H1 (cell line): ENCODE measurements around the gene HM13. TPM values are rescaled to one million over a fixed set of nuclear protein-coding genes. Genes with fewer than 3 reads are reported as not detected.

ENCODE experiments used
- ASH2L ChIP-seq: fragments of 200-600, 300-600 bp; sonication (generic); IDR thresholded peaks from one replicate; pipeline ENCODE4 v1.7.1; 2017; ENCODE audit warnings: low read length
- BACH1 ChIP-seq: IDR thresholded peaks from 2 replicates; pipeline ENCODE4 v1.6.1; 2012; ENCODE audit warnings: low read length, improper control_type of control experiment
- BCL11A ChIP-seq, 2 experiments: IDR thresholded peaks; one replicate each; pipeline ENCODE4 v1.6.1; 2011; ENCODE audit warnings: low read depth in 2 of 2, low read length in 2 of 2, mild to moderate bottlenecking in 2 of 2
- CBX8 ChIP-seq: fragments of 300-800, 300-1000 bp; sonication (generic); IDR thresholded peaks from 2 replicates; pipeline ENCODE4 v1.7.1; 2016; ENCODE audit warnings: low read depth, low read length, borderline replicate concordance
- CEBPB ChIP-seq: IDR thresholded peaks from 2 replicates; pipeline ENCODE4 v1.6.1; 2012; ENCODE audit warnings: low read depth, low read length
- CREB1 ChIP-seq: IDR thresholded peaks from 2 replicates; pipeline ENCODE4 v1.6.1; 2012; ENCODE audit warnings: inconsistent platforms
- EZH2 ChIP-seq: fragments of 200-600 bp; sonication (generic); IDR thresholded peaks from 2 replicates; pipeline ENCODE4 v1.7.1; 2012; ENCODE audit warnings: low read depth, mild to moderate bottlenecking, moderate library complexity, low read length, inconsistent platforms; ENCODE audit not compliant: severe bottlenecking
- MAFK ChIP-seq: IDR thresholded peaks from 2 replicates; pipeline ENCODE4 v1.6.1; 2012; ENCODE audit warnings: low read depth, mild to moderate bottlenecking, improper control_type of control experiment, low read length
- NRF1 ChIP-seq: IDR thresholded peaks from 2 replicates; pipeline ENCODE4 v1.6.1; 2011; ENCODE audit warnings: mild to moderate bottlenecking, low read depth, low read length, improper control_type of control experiment
- PHF8 ChIP-seq: fragments of 200-600 bp; sonication (generic); conservative IDR thresholded peaks from 2 replicates; pipeline ENCODE4 v1.7.1; 2012; ENCODE audit warnings: low read depth, mild to moderate bottlenecking, inconsistent platforms, low read length, moderate library complexity
- RXRA ChIP-seq: IDR thresholded peaks from 2 replicates; pipeline ENCODE4 v1.6.1; 2011; ENCODE audit warnings: low read depth, mild to moderate bottlenecking, low read length, moderate library complexity; ENCODE audit not compliant: insufficient read depth
- SAP30 ChIP-seq: fragments of 300-600 bp; sonication (generic); IDR thresholded peaks from 2 replicates; pipeline ENCODE4 v1.7.1; 2012; ENCODE audit warnings: low read length, moderate library complexity, mild to moderate bottlenecking, inconsistent platforms; ENCODE audit not compliant: insufficient read depth, insufficient replicate concordance
- SIN3A ChIP-seq, 2 experiments: IDR thresholded peaks in 1 of 2; conservative IDR thresholded peaks in 1 of 2; 2 replicates each; pipeline ENCODE4 v1.6.1; 2011 to 2012; ENCODE audit warnings: low read length in 2 of 2, improper control_type of control experiment in 1 of 2, low read depth in 1 of 2, mild to moderate bottlenecking in 1 of 2
- SIX5 ChIP-seq: IDR thresholded peaks from 2 replicates; pipeline ENCODE4 v1.6.1; 2011; ENCODE audit warnings: mild to moderate bottlenecking, low read depth, low read length
- TBP ChIP-seq: IDR thresholded peaks from 2 replicates; pipeline ENCODE4 v1.6.1; 2011; ENCODE audit warnings: low read depth, low read length, improper control_type of control experiment
- TEAD4 ChIP-seq: IDR thresholded peaks from 2 replicates; pipeline ENCODE4 v1.6.1; 2012; ENCODE audit warnings: low read depth, low read length, inconsistent platforms, mixed read lengths
- polyA plus RNA-seq, 7 experiments: library from polyadenylated mRNA; depleted of rRNA in 3 of 7; stranded (reverse) in 5 of 7; unstranded in 2 of 7; fragments of >200 nt in 5 of 7; fragments of 200-250 nt in 2 of 7; gene quantifications; 1 replicate in 5 of 7; 2 replicates in 1 of 7; 4 replicates in 1 of 7; pipeline versions ENCODE4 v1.2.1 to v1.2.3, GENCODE V29; 2011 to 2013; ENCODE audit warnings: missing spikeins in 2 of 7, mixed read lengths in 2 of 7
- total RNA-seq: library from RNA; stranded (reverse); fragmentation: NEBNext Ultra II Directional; extraction: Animal tissue kit (Norgen Biotek cat#: 25700); gene quantifications from 2 replicates; pipeline ENCODE4 v1.2.1, GENCODE V29; 2021
- TF ChIP-seq, protein P1 (sequence below): IDR thresholded peaks from 2 replicates; pipeline ENCODE4 v1.6.1; 2011; ENCODE audit warnings: low read length, improper control_type of control experiment
- TF ChIP-seq, protein P2 (sequence below): IDR thresholded peaks from 2 replicates; pipeline ENCODE4 v1.6.1; 2011; ENCODE audit warnings: low read depth, mild to moderate bottlenecking, low read length; ENCODE audit not compliant: insufficient read depth
- TF ChIP-seq, protein P3 (sequence below): IDR thresholded peaks from 2 replicates; pipeline ENCODE4 v1.6.1; 2012; ENCODE audit warnings: inconsistent platforms
- TF ChIP-seq, protein P4 (sequence below): IDR thresholded peaks from 2 replicates; pipeline ENCODE4 v1.6.1; 2012; ENCODE audit warnings: inconsistent platforms

Gene HM13
- total and polyA plus RNA-seq, 2 of the 8 experiments (the other 6 are each of a cell fraction or from before 2014, with no cell fraction given): 118 to 183 TPM

DNA sequence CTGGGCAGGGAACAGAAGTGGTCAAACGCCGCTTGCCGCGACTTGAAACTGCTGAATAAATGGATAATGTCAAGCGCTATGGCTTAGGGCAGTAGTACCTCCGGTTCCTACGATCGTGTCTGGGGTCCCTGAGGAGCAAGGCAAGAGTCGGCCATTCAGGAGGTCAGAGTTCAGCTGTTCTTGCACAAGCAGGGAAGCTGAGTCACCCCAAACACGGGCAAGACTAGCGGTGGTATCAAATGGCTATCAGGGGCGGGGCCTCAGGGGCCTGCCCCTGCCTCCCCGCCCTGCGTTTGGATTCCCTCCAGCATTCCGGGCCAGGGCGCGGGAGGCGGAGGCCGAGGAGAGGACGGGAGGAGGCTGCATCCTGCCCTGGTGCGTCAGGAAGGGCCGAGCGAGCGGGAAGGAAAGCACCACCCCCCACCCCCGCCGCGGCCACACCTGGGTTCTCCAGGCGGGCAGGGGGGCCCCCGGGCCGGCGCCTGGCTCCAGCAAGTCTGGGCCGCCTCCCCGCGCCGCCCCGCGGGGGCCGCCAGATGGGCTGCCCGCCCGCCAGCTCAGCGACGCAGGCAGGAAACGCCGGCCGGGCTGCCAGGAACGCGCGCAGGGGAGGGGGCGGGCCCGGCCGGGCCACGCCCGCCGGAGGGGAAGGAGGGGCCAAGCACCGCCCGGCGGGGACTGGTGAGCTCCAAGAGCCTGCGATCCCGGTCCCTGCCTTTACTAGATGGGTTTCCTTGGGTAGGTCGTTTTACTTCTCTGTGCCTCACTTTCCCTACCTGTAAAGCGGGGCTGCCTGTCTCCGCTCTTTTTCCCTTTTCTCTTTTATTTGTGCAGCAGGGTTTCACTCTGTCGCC, 58.7 kb downstream of the HM13 start (continued):
- TF ChIP-seq MAFK (peak; percentile 80; the same call in 1 of the 2 replicates), NRF1 (no peak; the same call in 1 of the 2 replicates), CBX8 (no peak), SAP30 (peak; percentile 18), TBP (peak; percentile 88), ASH2L (no peak), SIX5 (no peak), CREB1 (peak; percentile 53; the same call in 1 of the 2 replicates), PHF8 (peak; percentile 89), SIN3A (conservative IDR thresholded peaks at IDR 0.05 in 1 of 2, IDR thresholded peaks at IDR 0.05 in 1 of 2; ENCODE audit: low read depth in 1 of 2, low read length in 2 of 2) (peak in 1 of 2 experiments; percentile 28; a peak in 1 of 4 replicates), BCL11A (IDR thresholded peaks at IDR 0.05; ENCODE audit: low read depth in 2 of 2, low read length in 2 of 2) (no peak), CEBPB (peak; percentile 97), TEAD4 (peak; percentile 93), EZH2 (no peak), BACH1 (peak; percentile 88), RXRA (0 out of 2 replicates have a peak, but pooled peaks have one; percentile 58)
- TF ChIP-seq, protein P1, sequence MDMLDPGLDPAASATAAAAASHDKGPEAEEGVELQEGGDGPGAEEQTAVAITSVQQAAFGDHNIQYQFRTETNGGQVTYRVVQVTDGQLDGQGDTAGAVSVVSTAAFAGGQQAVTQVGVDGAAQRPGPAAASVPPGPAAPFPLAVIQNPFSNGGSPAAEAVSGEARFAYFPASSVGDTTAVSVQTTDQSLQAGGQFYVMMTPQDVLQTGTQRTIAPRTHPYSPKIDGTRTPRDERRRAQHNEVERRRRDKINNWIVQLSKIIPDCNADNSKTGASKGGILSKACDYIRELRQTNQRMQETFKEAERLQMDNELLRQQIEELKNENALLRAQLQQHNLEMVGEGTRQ: peak; percentile 11; the same call in 1 of the 2 replicates
- TF ChIP-seq, protein P2, sequence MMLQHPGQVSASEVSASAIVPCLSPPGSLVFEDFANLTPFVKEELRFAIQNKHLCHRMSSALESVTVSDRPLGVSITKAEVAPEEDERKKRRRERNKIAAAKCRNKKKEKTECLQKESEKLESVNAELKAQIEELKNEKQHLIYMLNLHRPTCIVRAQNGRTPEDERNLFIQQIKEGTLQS: no peak
- TF ChIP-seq, protein P3, sequence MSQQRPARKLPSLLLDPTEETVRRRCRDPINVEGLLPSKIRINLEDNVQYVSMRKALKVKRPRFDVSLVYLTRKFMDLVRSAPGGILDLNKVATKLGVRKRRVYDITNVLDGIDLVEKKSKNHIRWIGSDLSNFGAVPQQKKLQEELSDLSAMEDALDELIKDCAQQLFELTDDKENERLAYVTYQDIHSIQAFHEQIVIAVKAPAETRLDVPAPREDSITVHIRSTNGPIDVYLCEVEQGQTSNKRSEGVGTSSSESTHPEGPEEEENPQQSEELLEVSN: no peak
- TF ChIP-seq, protein P4, sequence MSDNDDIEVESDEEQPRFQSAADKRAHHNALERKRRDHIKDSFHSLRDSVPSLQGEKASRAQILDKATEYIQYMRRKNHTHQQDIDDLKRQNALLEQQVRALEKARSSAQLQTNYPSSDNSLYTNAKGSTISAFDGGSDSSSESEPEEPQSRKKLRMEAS: peak; percentile 69
